ENCODE measurements around the gene TGFB1.

TGFB1 gene

DNA sequence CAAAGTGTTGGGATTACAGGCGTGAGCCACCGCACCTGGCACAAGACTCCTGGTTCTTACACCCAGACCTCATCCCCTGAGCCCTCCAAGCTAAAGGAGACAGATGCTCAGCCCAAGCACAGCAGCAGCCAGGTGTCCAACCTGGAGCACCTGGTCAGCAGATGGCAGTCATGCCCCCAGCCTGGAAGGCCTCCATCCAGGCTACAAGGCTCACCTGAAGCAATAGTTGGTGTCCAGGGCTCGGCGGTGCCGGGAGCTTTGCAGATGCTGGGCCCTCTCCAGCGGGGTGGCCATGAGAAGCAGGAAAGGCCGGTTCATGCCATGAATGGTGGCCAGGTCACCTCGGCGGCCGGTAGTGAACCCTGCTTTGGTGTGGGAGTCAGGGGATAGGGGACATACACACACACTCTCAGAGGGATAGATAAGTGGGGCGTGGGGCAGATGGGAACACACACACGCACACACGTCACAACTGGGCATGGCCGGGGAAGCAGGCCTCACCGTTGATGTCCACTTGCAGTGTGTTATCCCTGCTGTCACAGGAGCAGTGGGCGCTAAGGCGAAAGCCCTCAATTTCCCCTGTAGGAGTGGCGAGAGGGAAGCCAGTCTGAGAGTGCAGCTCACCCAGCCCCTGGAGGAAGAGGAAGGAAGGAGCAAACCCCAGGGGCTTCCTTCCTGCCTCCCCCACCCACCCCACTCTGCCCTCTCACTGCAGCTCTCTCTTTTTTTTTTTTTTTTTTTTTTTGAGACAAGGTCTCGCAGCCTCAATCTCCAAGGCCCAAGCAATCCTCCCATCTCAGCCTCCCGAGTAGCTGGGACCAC is 11.8 kb downstream of the TGFB1 start:
- DNase-seq (ENCODE audit: low spot score) = no peak

DNA sequence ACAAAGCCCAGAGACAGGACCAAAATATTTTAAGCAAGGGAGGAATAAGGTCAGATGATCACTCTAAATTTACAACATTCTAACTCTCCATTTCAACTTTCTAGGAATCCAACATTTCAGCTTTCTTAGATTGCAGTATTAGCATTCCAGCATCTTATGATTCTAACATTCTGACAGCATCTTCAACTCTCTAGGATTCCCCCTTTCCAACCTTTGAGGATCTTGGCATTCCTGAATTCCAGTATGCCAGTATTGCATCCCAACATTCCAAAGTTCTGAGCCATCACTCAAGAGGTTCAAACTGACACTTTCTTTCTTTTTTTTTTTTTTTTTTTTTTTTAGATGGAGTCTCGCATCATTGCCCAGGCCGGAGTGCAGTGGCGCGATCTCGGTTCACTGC is 13.8 kb downstream of the TGFB1 start:
- DNase-seq (ENCODE audit: low spot score) = peak; percentile 76

DNA sequence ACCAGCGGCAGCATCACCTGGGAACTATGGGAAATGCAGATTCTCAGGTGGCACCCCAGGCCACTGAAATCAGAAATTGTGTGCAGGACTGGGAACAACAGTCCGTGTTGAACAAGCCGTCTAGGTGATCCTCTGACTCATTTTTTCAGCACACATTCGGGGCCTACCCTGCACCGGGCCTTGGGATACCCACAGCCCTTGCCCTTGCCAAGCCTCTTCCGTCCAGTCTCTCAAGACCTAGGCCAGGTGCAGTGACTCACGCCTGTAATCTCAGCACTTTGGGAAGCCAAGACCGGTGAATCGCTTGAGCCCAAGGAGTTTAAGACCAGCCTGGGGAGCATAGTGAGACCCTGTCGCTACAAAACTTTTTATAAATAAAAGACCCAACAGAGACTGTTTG is 18.3 kb downstream of the TGFB1 start:
- DNase-seq (ENCODE audit: low spot score) = no peak

DNA sequence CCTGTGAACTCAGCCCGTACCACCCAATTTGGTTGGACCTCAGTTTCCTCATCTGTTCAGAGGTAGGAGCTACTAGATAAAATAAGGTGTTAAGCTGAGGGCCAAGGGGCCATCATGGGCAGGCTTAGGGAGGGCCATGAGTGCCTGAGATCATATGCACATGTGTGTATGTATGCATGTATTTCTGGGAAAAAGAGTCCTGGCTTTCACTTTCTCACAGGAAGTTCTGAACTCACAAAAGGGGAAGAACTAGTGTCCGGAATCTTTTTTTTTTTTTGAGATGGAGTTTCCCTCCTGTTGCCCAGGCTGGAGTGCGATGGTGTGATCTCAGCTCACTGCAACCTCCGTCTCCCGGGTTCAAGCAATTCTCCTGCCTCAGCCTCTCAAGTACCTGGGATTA is 18.9 kb downstream of the TGFB1 start:
- no peak for DNase-seq (ENCODE audit: low spot score)

DNA sequence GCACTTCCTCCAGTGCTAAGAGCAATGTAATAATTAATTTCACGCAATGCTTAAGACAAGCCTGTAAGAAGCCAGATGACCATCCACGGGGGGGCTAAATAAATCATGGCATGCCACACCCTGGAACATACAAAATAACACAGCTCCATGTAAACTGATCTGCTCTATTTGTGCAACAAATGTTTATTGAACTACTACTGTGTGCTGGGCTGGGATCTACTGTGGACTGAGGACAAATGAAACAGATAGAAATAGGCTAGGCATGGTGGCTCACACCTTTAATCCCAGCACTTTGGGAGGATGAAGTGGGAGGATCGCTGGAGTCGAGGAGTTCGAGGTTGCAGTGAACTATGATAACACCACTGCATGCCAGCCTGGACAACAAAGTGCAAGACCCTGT is 21.3 kb downstream of the TGFB1 start:
- DNase-seq (ENCODE audit: low spot score) = no peak

DNA sequence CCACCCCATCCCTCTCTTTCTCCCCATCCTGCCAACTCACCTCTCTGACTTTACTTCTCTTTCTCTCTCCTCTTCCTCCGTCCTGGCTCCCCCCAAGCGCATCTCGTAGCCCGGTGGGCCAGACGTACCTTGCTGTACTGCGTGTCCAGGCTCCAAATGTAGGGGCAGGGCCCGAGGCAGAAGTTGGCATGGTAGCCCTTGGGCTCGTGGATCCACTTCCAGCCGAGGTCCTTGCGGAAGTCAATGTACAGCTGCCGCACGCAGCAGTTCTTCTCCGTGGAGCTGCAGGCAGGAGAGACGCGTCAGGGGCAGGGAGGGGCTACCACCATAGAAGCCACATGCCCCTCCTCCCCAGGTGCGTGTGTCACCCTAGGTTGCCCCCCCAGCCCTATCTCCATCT is 21.7 kb downstream of the TGFB1 start:
- DNase-seq (ENCODE audit: low spot score) = no peak

DNA sequence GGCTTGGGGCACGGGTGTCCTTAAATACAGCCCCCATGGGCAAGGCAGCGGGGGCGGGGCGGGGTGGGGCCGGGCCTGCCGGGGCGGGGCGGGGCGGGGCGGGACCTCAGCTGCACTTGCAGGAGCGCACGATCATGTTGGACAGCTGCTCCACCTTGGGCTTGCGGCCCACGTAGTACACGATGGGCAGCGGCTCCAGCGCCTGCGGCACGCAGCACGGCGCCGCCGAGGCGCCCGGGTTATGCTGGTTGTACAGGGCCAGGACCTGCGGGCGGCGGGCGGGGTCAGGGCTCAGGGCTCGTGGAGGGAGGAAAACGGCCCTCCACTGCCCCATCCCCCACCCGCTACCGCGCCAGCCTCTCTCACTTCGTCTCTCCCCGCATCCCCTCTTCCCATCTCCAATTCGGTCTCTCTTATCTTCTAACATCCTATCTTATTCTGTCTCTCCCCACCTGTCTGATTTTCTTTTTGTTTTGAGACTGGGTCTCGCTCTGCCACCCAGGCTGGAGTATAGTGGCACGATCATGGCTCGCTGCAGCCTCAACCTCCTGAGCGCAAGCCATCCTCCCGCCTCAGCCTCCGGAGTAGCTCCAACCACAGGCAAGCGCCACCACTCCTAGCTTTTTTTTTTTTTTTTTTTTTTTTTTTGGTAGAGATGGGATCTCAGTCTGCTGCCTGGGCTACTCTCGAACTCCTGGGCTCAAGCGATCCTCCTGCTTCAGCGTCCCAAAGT is 22.6 kb downstream of the TGFB1 start:
- no peak for DNase-seq (ENCODE audit: low spot score)

DNA sequence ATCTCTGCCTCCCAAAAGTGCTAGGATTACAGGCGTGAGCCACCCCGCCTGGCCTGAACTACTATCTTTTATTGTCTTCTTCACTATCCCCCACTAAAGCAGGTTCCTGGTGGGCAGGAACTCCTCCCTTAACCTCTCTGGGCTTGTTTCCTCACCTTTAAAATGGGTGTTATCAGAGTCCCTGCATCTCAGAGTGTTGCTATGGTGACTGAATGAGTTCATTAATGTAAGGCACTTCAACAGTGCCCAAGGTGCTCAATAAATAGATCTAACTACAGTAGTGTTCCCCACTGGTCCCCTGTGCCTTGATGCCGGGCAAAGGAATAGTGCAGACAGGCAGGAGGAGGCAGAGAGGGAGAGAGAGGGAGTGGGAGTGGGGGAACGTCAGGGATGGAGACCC is 23.2 kb downstream of the TGFB1 start:
- DNase-seq (ENCODE audit: low spot score) = no peak

DNA sequence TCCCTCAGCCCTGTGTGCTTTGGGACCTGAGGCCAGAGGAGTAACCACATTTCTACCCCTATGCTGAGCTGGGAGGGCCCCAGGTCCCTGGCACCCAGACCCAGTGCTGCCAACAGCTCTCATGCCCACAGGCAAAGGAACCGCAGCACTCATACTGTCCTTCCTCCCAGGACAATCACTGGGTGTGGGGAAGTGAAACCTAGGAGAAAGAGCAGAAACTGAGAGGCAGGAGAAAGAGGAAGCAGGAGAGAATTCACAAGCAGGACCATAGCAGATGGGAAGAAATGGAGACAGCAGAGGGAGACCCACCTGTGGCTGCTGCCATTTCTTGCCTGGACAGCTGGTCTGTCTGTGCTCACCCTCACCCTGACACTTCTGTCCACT is 24.9 kb downstream of the TGFB1 start:
- DNase-seq (ENCODE audit: low spot score) = no peak

DNA sequence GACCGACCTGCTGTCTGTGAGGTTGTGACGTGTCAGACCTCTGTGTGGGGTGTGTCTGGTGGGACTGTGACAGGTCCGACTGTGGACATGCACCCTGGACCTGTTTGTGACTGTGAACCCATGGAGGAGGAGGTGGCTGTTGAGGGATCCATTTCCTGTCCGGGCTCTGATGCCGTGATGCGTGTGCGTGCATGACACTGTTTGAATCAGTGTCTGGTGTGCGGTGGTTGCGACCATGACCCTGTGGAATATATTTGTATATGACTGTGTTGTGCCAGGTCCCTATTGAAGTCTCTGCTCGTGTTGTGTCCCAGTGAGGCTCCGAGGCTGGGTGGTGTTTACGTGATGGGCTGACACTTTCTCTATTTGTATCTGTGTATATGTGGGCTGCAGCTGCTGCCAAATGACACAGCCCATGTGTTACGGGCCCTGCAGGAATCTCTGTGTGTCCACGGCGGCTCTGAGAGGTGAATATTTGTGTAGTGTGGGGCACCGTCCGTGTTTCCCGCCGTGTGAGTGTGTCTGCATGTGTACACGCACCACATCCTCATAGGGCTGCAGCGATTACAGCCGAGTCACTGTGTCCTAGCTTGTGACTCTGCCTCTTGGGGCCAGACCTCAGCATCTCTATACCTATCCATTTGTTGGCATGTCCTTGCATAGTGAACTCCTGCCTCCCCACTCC is 25.4 kb downstream of the TGFB1 start:
- no peak for DNase-seq (ENCODE audit: low spot score)

DNA sequence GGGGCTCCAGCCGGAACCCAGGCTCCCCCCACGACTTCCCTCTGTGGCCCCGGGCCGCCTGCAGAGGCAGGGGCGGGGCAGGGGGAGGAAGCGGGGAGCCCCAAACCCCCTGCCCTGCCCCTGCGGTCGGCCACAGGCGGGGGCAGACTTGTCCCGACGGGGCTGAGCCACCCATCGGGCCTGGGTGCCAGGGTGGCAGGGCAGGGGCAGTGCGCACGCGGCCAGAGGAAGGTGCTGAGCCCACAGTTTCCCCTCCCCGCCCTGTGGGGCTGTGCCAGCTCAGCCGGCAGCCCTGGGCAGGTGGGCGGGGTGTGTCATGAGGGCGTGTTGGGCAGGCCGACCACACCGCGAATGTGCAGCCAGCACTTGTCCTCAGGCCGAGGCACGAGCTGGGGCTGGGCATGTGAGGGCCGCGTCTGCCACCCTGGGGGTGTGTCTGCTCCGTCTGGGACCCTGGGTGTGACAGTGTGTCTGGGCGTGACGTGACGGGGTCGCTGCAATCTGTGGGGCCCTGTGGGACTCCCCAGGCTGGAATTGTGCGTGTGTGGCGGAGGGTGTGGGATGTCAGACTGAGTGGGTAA is 26.1 kb downstream of the TGFB1 start:
- DNase-seq (ENCODE audit: low spot score) = no peak

DNA sequence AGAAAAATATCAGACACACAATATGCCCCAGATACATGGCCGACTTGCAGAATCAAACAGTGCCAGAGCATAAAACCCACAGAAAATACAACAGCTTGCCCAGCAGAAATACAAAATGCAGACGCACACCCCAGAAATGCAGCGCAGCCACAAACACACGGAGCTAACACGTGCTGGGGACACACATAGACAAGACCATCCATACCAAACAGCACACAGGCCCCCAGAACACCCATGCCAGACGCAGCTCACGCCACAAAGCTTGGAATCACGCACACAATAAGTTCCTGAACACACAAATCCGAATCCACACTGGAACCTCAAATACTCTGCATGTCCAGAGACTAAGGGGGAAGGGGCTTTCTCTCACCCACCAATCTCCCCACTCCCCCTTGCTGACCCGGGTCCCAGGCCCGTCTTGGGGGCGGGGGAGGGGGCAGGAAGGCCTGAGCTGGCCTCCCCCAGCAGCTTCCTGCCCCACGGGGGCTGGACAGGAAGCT is 26.6 kb downstream of the TGFB1 start:
- DNase-seq (ENCODE audit: low spot score) = no peak

DNA sequence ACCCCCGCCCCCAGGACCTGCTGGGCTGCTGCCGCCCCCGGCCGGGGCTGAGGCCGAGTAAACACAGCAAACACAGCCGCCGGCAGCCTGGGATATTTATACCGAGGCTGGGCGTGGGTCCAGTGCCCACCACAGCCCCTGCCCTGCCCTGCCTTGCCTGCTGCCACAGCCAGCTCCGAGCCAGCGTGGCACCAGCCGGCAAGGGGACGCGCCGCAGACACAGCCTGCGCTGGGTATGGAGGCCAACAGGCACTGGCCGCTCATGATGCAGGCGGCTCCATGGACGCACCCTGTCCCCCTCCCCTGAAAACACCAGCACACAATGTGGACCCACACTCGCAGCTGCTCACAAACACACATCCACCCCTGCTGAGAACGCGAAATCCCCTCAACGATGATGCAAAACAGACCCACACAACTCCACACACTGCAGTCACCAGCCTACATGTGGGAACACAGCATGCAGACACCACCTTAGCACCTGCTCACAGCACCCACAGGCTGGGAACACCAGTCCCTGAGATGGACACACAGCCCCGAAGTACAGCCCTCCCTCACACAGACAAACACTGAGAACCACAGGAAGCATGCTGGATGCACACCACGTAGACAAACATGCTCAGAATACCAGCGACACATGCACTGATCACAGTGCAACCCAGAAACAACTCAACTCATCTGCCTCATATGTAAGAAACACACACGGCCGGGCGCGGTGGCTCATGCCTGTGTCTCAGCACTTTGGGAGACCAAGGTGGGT is 27.6 kb downstream of the TGFB1 start:
- DNase-seq (ENCODE audit: low spot score) = no peak

DNA sequence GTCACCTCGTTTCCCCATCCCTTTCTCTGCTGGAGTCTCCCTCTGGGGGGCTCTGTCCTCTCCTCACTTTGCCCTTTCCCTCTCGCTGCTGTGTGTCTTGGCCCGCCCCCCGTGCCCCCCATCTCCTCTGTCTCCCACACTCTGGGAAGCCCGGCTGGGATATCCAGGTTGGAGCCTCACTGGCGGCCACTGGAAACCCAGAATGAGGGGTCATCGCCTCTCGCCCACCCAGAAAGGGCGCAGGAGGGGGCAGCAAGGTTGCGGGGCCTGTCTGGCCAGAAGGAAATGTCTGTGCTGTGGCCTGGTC is 28.1 kb downstream of the TGFB1 start:
- no peak for DNase-seq (ENCODE audit: low spot score)

DNA sequence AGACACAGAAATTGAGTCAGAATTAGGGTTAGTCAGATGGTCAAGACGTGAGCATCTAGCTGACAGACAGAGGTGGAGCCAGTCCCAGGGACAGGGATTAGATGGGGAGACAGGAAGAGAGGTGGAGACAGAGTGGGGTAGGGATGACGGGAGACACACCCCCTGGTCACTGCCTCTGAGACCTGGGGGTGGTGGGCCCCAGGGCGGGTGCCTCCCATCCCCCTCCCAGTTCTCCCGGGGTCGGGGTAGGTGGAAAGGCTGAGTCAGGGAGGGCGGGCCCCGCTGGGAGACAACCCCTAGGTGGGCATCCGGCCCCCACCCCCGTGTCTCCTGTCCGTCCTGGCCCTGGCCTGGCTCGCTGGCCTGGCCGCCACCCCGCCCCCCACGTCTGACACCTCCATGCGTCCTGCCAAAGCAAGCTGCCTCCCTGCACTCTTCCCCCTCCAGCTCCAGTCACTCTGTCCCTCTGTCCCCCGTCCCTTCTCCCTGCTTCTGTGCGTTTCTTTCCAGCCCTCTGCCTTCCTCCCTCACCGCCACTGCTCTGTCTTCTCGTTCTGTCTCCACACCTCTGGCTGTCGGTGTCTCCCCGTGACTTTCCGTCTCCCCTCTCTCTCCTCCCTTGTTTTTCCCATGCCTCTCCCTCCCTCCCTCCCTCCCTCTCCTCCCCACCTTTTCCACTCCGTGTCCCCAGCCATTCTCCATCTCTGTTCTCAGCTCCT is 28.6 kb downstream of the TGFB1 start:
- no peak for DNase-seq (ENCODE audit: low spot score)

DNA sequence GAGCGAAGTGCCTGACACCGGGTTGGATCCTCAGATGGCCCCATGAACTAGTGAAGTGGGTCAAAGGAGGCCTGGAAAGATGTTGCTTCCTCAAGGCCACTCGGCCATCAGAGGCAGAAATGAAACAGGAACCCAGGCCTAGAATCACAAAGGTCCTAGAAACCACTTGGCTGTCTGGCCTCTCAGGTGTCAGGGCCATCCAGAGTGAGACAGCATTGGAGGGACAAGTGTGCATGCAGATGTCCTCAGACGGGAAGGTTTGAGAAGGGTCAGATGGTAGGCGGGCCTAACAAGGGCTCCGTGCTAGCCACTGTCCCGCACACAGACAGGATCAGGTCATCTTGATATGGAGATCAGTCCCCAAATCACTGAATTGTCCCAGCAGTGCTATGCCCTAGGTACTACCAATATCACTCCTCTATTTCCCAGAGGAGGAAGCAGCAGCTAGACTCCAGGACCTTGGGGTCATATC is 29.5 kb downstream of the TGFB1 start:
- no peak for DNase-seq (ENCODE audit: low spot score)

DNA sequence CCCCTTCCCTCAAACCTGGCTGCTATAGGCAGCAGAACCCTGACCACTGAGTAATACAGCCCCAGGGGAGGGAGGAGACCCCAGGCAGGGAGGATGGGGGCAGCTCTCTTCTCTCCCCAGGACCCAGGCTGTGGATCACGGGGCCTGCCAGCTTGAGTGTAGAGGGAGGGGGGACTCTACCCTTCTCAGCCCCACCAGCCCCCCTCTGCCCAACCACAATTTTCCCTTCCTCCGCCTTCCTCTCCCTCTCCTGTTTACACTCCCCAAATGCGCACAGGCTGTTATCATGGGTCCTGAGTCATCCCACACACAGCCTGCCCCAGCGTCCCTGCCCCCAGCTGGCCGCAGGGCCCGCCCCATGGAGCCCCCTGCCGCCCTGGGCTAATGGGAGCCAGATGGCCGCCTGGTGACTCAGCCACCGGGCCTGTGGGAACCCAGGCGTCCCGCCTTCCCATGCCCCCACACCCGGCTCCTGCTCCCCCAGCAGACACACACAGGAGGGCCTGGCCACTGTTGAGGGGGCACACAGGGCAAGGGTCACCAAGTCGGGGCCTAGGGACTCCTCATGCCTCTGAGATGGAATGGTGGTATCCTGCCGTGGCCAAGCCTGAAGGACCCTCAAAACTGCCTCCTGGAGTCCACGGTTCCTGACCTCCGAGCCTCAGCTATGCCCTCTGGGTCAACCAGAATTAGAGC is 30.1 kb downstream of the TGFB1 start:
- no peak for DNase-seq (ENCODE audit: low spot score)

DNA sequence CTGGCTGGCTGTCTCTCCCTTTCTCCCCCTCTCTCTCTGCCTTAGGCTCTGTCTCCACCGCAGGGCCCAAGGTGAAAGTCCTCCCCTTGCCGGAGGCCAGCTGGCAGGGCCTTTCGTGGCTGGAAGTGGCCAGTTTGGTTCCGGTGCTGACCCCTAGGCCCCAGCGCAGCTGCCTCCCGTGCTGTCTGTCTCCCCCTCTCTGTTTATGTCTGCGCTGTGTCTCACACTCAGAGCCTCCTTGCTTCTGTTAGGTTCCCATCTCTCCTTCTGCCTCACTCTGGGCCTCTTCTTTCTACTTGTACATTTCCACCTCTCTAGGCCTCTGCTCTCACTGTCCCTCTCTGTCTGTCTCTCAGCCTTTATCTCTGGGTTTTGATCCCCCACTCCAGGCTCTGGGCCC is 30.7 kb downstream of the TGFB1 start:
- DNase-seq (ENCODE audit: low spot score) = no peak

DNA sequence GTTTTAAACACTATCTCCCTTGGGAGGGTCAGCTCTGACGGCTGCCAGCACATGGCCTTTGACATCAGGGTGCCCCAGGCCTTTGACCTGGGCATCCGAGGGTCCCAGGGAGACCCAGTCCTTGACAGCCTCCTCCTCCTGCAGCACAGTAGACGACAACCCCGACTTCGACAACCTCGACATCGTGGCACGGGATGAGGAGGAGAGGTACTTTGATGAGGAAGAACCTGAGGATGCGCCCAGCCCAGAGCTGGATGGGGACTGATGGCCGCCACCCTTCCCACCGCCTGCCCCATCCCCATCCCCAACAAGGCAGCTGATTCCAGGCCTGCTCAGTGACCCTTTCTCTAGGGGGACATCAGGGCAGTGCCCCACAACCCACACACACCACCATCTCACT is 31.3 kb downstream of the TGFB1 start:
- no peak for DNase-seq (ENCODE audit: low spot score)

DNA sequence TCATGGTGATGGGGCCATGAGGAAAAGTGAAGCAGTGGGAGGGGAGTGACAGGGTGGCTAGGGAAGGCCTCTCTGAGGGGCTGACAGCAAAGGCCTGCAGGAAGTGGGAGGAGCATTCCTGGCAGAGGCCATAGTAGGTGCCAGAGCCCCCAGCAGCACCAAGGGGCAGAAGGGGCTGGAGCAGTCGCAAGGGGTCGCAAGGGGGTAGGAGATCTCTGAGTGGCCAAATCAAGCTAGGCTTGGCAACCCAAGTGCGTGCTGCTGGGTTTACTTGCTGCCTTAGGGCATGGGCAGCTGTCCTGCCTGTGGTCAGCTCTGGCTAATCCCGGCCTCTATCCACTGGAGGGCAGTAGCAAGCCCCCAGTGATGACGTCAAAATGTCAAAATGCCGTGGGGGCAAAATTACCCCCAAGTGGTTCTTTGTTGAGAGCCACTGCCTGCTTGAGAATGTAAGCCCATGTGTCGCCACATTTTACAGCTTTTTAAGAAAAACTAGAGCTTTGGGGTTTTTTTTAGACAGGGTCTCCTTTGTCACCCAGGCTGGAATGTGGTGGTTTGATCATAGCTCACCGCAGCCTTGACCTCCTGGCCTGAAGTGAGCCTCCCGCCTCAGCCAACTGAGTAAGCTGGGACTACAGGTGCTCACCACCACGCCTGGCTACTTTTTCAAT is 32.0 kb downstream of the TGFB1 start:
- peak; percentile 90 for DNase-seq (ENCODE audit: low spot score)
